H1 (cell line): Measurements from ENCODE around the gene CCNA1.

Source experiments
- CEBPB ChIP-seq: IDR thresholded peaks from 2 replicates; pipeline ENCODE4 v1.6.1; 2012; ENCODE audit warnings: low read depth, low read length
- CTCF ChIP-seq, 3 experiments: IDR thresholded peaks; 1 replicate in 2 of 3; 2 replicates in 1 of 3; pipeline versions ENCODE4 v1.5.1 to v1.6.1; 2011; ENCODE audit warnings: low read length in 3 of 3, mild to moderate bottlenecking in 3 of 3, inconsistent platforms in 2 of 3, low read depth in 1 of 3, moderate library complexity in 1 of 3; ENCODE audit not compliant: insufficient read depth in 1 of 3; ENCODE audit errors: control extremely low read depth in 1 of 3
- EZH2 ChIP-seq: fragments of 200-600 bp; sonication (generic); IDR thresholded peaks from 2 replicates; pipeline ENCODE4 v1.7.1; 2012; ENCODE audit warnings: low read depth, mild to moderate bottlenecking, moderate library complexity, low read length, inconsistent platforms; ENCODE audit not compliant: severe bottlenecking
- MAFK ChIP-seq: IDR thresholded peaks from 2 replicates; pipeline ENCODE4 v1.6.1; 2012; ENCODE audit warnings: low read depth, mild to moderate bottlenecking, improper control_type of control experiment, low read length
- POLR2A ChIP-seq, 2 experiments: IDR thresholded peaks; 1 replicate in 1 of 2; 2 replicates in 1 of 2; pipeline ENCODE4 v1.6.1; 2011; ENCODE audit warnings: low read depth in 2 of 2, low read length in 2 of 2, mild to moderate bottlenecking in 2 of 2; ENCODE audit errors: control extremely low read depth in 1 of 2
- POLR2AphosphoS5 ChIP-seq: IDR thresholded peaks from 2 replicates; pipeline ENCODE4 v1.6.1; 2011; ENCODE audit warnings: low read depth, low read length
- RAD21 ChIP-seq, 2 experiments: IDR thresholded peaks in 1 of 2; conservative IDR thresholded peaks in 1 of 2; 2 replicates each; pipeline ENCODE4 v1.6.1; 2011; ENCODE audit warnings: low read depth in 2 of 2, low read length in 2 of 2, improper control_type of control experiment in 1 of 2, inconsistent platforms in 1 of 2, mild to moderate bottlenecking in 1 of 2, moderate library complexity in 1 of 2
- RBBP5 ChIP-seq: IDR thresholded peaks from 2 replicates; pipeline ENCODE4 v1.7.1; 2012; ENCODE audit warnings: low read depth, mild to moderate bottlenecking, inconsistent platforms, low read length, moderate library complexity, borderline replicate concordance
- RNF2 ChIP-seq: fragments of 200-900, 300-1000 bp; sonication (generic); IDR thresholded peaks from 2 replicates; pipeline ENCODE4 v1.7.1; 2016; ENCODE audit warnings: borderline replicate concordance, low read depth, mild to moderate bottlenecking, antibody characterized with exemption, low read length; ENCODE audit not compliant: poor library complexity, severe bottlenecking; ENCODE audit errors: missing control alignments
- SIN3A ChIP-seq, 2 experiments: IDR thresholded peaks in 1 of 2; conservative IDR thresholded peaks in 1 of 2; 2 replicates each; pipeline ENCODE4 v1.6.1; 2011 to 2012; ENCODE audit warnings: low read length in 2 of 2, improper control_type of control experiment in 1 of 2, low read depth in 1 of 2, mild to moderate bottlenecking in 1 of 2
- TEAD4 ChIP-seq: IDR thresholded peaks from 2 replicates; pipeline ENCODE4 v1.6.1; 2012; ENCODE audit warnings: low read depth, low read length, inconsistent platforms, mixed read lengths

- TF ChIP-seq CTCF (IDR thresholded peaks at IDR 0.05; ENCODE audit: control extremely low read depth in 1 of 3, insufficient read depth in 1 of 3, low read depth in 1 of 3, low read length in 3 of 3) (no peak), CEBPB (no peak), TEAD4 (no peak), POLR2A (IDR thresholded peaks at IDR 0.05; ENCODE audit: control extremely low read depth in 1 of 2, low read depth in 2 of 2, low read length in 2 of 2) (no peak), EZH2 (no peak), RBBP5 (no peak), RAD21 (IDR thresholded peaks at IDR 0.05 in 1 of 2, conservative IDR thresholded peaks at IDR 0.05 in 1 of 2; ENCODE audit: low read depth in 2 of 2, low read length in 2 of 2) (no peak), SIN3A (conservative IDR thresholded peaks at IDR 0.05 in 1 of 2, IDR thresholded peaks at IDR 0.05 in 1 of 2; ENCODE audit: low read depth in 1 of 2, low read length in 2 of 2) (no peak), MAFK (no peak), POLR2AphosphoS5 (no peak), RNF2 (no peak)
These were observed 15.2 kb downstream of the CCNA1 start for GRCh38 chr13:36447501-36447900.
